GM12878 (cell line): ENCODE measurements around the gene TCP11L2. TPM values are rescaled to one million over a fixed set of nuclear protein-coding genes. Genes with fewer than 3 reads are reported as not detected.

ENCODE experiments used
- BMI1 ChIP-seq: fragments of 450-650 bp; IDR thresholded peaks from 2 replicates; pipeline ENCODE4 v1.6.1; 2016; ENCODE audit warnings: mild to moderate bottlenecking, moderate library complexity, borderline replicate concordance
- BRCA1 ChIP-seq: IDR thresholded peaks from 2 replicates; pipeline ENCODE4 v1.6.1; 2011; ENCODE audit warnings: low read depth, low read length, improper control_type of control experiment
- CBX3 ChIP-seq: fragments of 200-600 bp; sonication (generic); IDR thresholded peaks from 2 replicates; pipeline ENCODE4 v1.6.1; 2016; ENCODE audit warnings: low read depth, borderline replicate concordance
- CREB1 ChIP-seq: IDR thresholded peaks from 2 replicates; pipeline ENCODE4 v1.6.1; 2012; ENCODE audit warnings: low read depth, mild to moderate bottlenecking, inconsistent platforms
- ETV6 ChIP-seq, 2 experiments: fragments of 450-650 bp in 1 of 2; IDR thresholded peaks in 1 of 2; conservative IDR thresholded peaks in 1 of 2; 2 replicates each; pipeline ENCODE4 v1.6.1; 2014; ENCODE audit warnings: antibody characterized with exemption in 1 of 2, borderline replicate concordance in 1 of 2, low read depth in 1 of 2, mild to moderate bottlenecking in 1 of 2, moderate library complexity in 1 of 2
- FOXK2 ChIP-seq: fragments of 450-650 bp; IDR thresholded peaks from 2 replicates; pipeline ENCODE4 v1.6.1; 2017; ENCODE audit warnings: mild to moderate bottlenecking, moderate library complexity
- HDAC2 ChIP-seq: fragments of 200-600 bp; sonication (generic); IDR thresholded peaks from 2 replicates; pipeline ENCODE4 v1.6.1; 2017
- JUND ChIP-seq: IDR thresholded peaks from 2 replicates; pipeline ENCODE4 v1.6.1; 2012; ENCODE audit warnings: low read depth, mild to moderate bottlenecking, low read length, improper control_type of control experiment, moderate library complexity
- KAT2A ChIP-seq: conservative IDR thresholded peaks from 2 replicates; pipeline ENCODE4 v1.6.1; 2011; ENCODE audit warnings: low read depth, low read length; ENCODE audit not compliant: control insufficient read depth
- MXI1 ChIP-seq: fragments of 150-350 bp; IDR thresholded peaks from 2 replicates; pipeline ENCODE4 v1.6.1; 2011; ENCODE audit warnings: low read depth, mild to moderate bottlenecking, inconsistent platforms, low read length, improper control_type of control experiment
- MYC ChIP-seq: IDR thresholded peaks from 2 replicates; pipeline ENCODE4 v1.6.1; 2011; ENCODE audit warnings: mild to moderate bottlenecking, low read length, moderate library complexity, inconsistent platforms; ENCODE audit not compliant: insufficient read depth, insufficient replicate concordance, insufficient read length, severe bottlenecking
- NBN ChIP-seq: fragments of 450-650 bp; IDR thresholded peaks from 2 replicates; pipeline ENCODE4 v1.6.1; 2016
- NFXL1 ChIP-seq: fragments of 450-650 bp; IDR thresholded peaks from 2 replicates; pipeline ENCODE4 v1.6.1; 2017; ENCODE audit warnings: antibody characterized with exemption, mild to moderate bottlenecking, borderline replicate concordance
- NFYA ChIP-seq: IDR thresholded peaks from 2 replicates; pipeline ENCODE4 v1.6.1; 2011; ENCODE audit warnings: low read depth, mild to moderate bottlenecking, low read length, improper control_type of control experiment, borderline replicate concordance
- POLR2AphosphoS5 ChIP-seq: IDR thresholded peaks from 2 replicates; pipeline ENCODE4 v1.6.1; 2011; ENCODE audit warnings: mild to moderate bottlenecking, low read length, inconsistent platforms
- RAD21 ChIP-seq: IDR thresholded peaks from 2 replicates; pipeline ENCODE4 v1.6.1; 2011; ENCODE audit warnings: mild to moderate bottlenecking, low read depth, low read length, moderate library complexity; ENCODE audit not compliant: insufficient read depth
- RAD51 ChIP-seq: fragments of 450-650 bp; IDR thresholded peaks from 2 replicates; pipeline ENCODE4 v1.6.1; 2016; ENCODE audit warnings: moderate library complexity, mild to moderate bottlenecking, inconsistent platforms
- RELA ChIP-seq: fragments of 450-650 bp; IDR thresholded peaks from 2 replicates; pipeline ENCODE4 v1.8.0; 2014; ENCODE audit warnings: borderline replicate concordance; ENCODE audit not compliant: partially characterized antibody
- REST ChIP-seq: IDR thresholded peaks from 2 replicates; pipeline ENCODE4 v1.6.1; 2012; ENCODE audit warnings: mild to moderate bottlenecking, low read depth, low read length
- SREBF2 ChIP-seq: IDR thresholded peaks from 2 replicates; pipeline ENCODE4 v1.6.1; 2012; ENCODE audit warnings: mild to moderate bottlenecking, low read length
- SRF ChIP-seq, 2 experiments: IDR thresholded peaks; 2 replicates each; pipeline ENCODE4 v1.6.1; 2011; ENCODE audit warnings: low read depth in 2 of 2, low read length in 2 of 2, mild to moderate bottlenecking in 1 of 2, moderate library complexity in 1 of 2
- SUZ12 ChIP-seq: fragments of 200-600 bp; sonication (generic); IDR thresholded peaks from one replicate; pipeline ENCODE4 v1.6.1; 2018; ENCODE audit warnings: antibody characterized with exemption, mild to moderate bottlenecking; ENCODE audit not compliant: unreplicated experiment
- YBX1 ChIP-seq: fragments of 450-650 bp; IDR thresholded peaks from 2 replicates; pipeline ENCODE4 v1.6.1; 2016; ENCODE audit warnings: antibody characterized with exemption
- YY1 ChIP-seq: IDR thresholded peaks from 2 replicates; pipeline ENCODE4 v1.6.1; 2011; ENCODE audit warnings: low read depth, mild to moderate bottlenecking, low read length
- ZNF24 ChIP-seq: fragments of 450-650 bp; IDR thresholded peaks from 2 replicates; pipeline ENCODE4 v1.6.1; 2017; ENCODE audit warnings: antibody characterized with exemption, mild to moderate bottlenecking
- ZNF274 ChIP-seq: IDR thresholded peaks from one replicate; pipeline ENCODE4 v1.8.0; 2011; ENCODE audit not compliant: insufficient read length, insufficient read depth
- polyA plus RNA-seq, 11 experiments: library from polyadenylated mRNA; depleted of rRNA in 4 of 11; unstranded in 6 of 11; stranded (reverse) in 5 of 11; fragments of >200 nt; fragmentation: Nextera tagmentation in 4 of 11; fragmentation: Illumina TruSeq in 1 of 11; extraction: Ambion mirVana in 4 of 11; extraction: Trizol in 1 of 11; gene quantifications; 1 replicate in 1 of 11; 2 replicates in 10 of 11; pipeline versions ENCODE4 v1.2.1 to v1.2.3, GENCODE V29; 2011 to 2016; ENCODE audit warnings: inconsistent platforms in 2 of 11, missing spikeins in 2 of 11, low read depth in 1 of 11
- total RNA-seq, 4 experiments: library from RNA; depleted of rRNA in 3 of 4; stranded (reverse); fragments of >200 nt in 3 of 4; fragmentation: Illumina TruSeq in 1 of 4; extraction: Trizol in 1 of 4; gene quantifications; 2 replicates each; pipeline versions ENCODE4 v1.2.1 to v1.2.3, GENCODE V29; 2013 to 2021
- TF ChIP-seq, protein P1 (sequence below): fragments of 450-650 bp; conservative IDR thresholded peaks from 2 replicates; pipeline ENCODE4 v1.6.1; 2017; ENCODE audit warnings: mild to moderate bottlenecking, moderate library complexity

TCP11L2 gene
- total and polyA plus RNA-seq, 10 of the 15 experiments (the other 5 are each of a cell fraction or from before 2014, with no cell fraction given): 0.18 to 5.0 (median 0.90) TPM

- TF ChIP-seq, protein P1, sequence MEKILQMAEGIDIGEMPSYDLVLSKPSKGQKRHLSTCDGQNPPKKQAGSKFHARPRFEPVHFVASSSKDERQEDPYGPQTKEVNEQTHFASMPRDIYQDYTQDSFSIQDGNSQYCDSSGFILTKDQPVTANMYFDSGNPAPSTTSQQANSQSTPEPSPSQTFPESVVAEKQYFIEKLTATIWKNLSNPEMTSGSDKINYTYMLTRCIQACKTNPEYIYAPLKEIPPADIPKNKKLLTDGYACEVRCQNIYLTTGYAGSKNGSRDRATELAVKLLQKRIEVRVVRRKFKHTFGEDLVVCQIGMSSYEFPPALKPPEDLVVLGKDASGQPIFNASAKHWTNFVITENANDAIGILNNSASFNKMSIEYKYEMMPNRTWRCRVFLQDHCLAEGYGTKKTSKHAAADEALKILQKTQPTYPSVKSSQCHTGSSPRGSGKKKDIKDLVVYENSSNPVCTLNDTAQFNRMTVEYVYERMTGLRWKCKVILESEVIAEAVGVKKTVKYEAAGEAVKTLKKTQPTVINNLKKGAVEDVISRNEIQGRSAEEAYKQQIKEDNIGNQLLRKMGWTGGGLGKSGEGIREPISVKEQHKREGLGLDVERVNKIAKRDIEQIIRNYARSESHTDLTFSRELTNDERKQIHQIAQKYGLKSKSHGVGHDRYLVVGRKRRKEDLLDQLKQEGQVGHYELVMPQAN: peak; percentile 89
- TF ChIP-seq FOXK2 (no peak; the same call in 1 of the 2 replicates), MXI1 (peak; percentile 94), ZNF24 (peak; percentile 74), RAD21 (peak; percentile 68), JUND (peak; percentile 46; the same call in 1 of the 2 replicates), YY1 (peak; percentile 88), NBN (peak; percentile 98), MYC (no peak), POLR2AphosphoS5 (peak; percentile 83), RELA (peak; percentile 86), NFYA (no peak), RAD51 (no peak), CBX3 (no peak), SREBF2 (peak; percentile 56; the same call in 1 of the 2 replicates), CREB1 (peak; percentile 73), BRCA1 (no peak), HDAC2 (no peak), REST (no peak), SUZ12 (no peak), ETV6 (conservative IDR thresholded peaks at IDR 0.05 in 1 of 2, IDR thresholded peaks at IDR 0.05 in 1 of 2; ENCODE audit: borderline replicate concordance in 1 of 2, low read depth in 1 of 2) (no peak; a peak in 1 of 4 replicates), SRF (IDR thresholded peaks at IDR 0.05; ENCODE audit: low read depth in 2 of 2, low read length in 2 of 2) (peak; percentile 24 to 89; a peak in 2 of 4 replicates), NFXL1 (no peak), BMI1 (no peak), KAT2A (no peak), ZNF274 (no peak), YBX1 (no peak)
Measured at GRCh38 chr12:106357549-106358395, 55.2 kb downstream of the TCP11L2 start, which contains the start of gene POLR3B (continued).
